ENCODE measurements around the gene NABP2. TPM values are rescaled to one million over a fixed set of nuclear protein-coding genes. Genes with fewer than 3 reads are reported as not detected.

Gene NABP2
- polyA plus RNA-seq, 2 of the 4 experiments (the other 2 are of a cell fraction), result 64.1 to 86.7 TPM

GRCh38 chr12:56189918-56190694 lies 34.0 kb upstream of the NABP2 start (continued):
- TF ChIP-seq HOXB5 (CRISPR knock-in tag; IDR thresholded peaks at IDR 0.05) (no peak), BHLHE40 (IDR thresholded peaks at IDR 0.05; ENCODE audit: low read depth, low read length) (no peak), MAX (IDR thresholded peaks at IDR 0.05) (peak; percentile 54; the same call in 1 of the 2 replicates), MAZ (IDR thresholded peaks at IDR 0.05; ENCODE audit: borderline replicate concordance, low read depth, low read length) (no peak), ZFP36 (IDR thresholded peaks at IDR 0.05; ENCODE audit: borderline replicate concordance, partially characterized antibody) (peak; percentile 34), E2F6 (IDR thresholded peaks at IDR 0.05; ENCODE audit: borderline replicate concordance, low read depth) (no peak), JUN (IDR thresholded peaks at IDR 0.05) (no peak; a peak in 1 of 5 replicates), EHMT2 (IDR thresholded peaks at IDR 0.05; ENCODE audit: low read depth) (no peak), SREBF2 (IDR thresholded peaks at IDR 0.05) (peak; percentile 90), KDM5A (IDR thresholded peaks at IDR 0.05) (no peak), POLR2AphosphoS2 (conservative IDR thresholded peaks at IDR 0.05; ENCODE audit: low read length) (no peak), SMC3 (IDR thresholded peaks at IDR 0.05) (0 out of 3 replicates have a peak, but pooled peaks have one; percentile 15), RFX5 (IDR thresholded peaks at IDR 0.05) (no peak), NPAS2 (CRISPR knock-in tag; IDR thresholded peaks at IDR 0.05; ENCODE audit: borderline replicate concordance) (no peak), NR3C1 (IDR thresholded peaks at IDR 0.05) (no peak), FOXS1 (CRISPR knock-in tag; IDR thresholded peaks at IDR 0.05) (no peak)
- TF ChIP-seq, protein P1, sequence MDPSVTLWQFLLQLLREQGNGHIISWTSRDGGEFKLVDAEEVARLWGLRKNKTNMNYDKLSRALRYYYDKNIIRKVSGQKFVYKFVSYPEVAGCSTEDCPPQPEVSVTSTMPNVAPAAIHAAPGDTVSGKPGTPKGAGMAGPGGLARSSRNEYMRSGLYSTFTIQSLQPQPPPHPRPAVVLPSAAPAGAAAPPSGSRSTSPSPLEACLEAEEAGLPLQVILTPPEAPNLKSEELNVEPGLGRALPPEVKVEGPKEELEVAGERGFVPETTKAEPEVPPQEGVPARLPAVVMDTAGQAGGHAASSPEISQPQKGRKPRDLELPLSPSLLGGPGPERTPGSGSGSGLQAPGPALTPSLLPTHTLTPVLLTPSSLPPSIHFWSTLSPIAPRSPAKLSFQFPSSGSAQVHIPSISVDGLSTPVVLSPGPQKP (IDR thresholded peaks at IDR 0.05; ENCODE audit: low read depth, low read length), result 0 out of 2 replicates have a peak, but pooled peaks have one; percentile 62
- TF ChIP-seq, protein P2, sequence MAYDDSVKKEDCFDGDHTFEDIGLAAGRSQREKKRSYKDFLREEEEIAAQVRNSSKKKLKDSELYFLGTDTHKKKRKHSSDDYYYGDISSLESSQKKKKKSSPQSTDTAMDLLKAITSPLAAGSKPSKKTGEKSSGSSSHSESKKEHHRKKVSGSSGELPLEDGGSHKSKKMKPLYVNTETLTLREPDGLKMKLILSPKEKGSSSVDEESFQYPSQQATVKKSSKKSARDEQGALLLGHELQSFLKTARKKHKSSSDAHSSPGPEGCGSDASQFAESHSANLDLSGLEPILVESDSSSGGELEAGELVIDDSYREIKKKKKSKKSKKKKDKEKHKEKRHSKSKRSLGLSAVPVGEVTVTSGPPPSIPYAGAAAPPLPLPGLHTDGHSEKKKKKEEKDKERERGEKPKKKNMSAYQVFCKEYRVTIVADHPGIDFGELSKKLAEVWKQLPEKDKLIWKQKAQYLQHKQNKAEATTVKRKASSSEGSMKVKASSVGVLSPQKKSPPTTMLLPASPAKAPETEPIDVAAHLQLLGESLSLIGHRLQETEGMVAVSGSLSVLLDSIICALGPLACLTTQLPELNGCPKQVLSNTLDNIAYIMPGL (CRISPR knock-in tag; IDR thresholded peaks at IDR 0.05; ENCODE audit: borderline replicate concordance), result peak; percentile 88
- TF ChIP-seq, protein P3, sequence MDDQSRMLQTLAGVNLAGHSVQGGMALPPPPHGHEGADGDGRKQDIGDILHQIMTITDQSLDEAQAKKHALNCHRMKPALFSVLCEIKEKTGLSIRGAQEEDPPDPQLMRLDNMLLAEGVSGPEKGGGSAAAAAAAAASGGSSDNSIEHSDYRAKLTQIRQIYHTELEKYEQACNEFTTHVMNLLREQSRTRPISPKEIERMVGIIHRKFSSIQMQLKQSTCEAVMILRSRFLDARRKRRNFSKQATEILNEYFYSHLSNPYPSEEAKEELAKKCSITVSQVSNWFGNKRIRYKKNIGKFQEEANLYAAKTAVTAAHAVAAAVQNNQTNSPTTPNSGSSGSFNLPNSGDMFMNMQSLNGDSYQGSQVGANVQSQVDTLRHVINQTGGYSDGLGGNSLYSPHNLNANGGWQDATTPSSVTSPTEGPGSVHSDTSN (IDR thresholded peaks at IDR 0.05), result no peak

GRCh38 chr12:56190695-56191155 lies 33.4 kb upstream of the NABP2 start:
- H3K27ac ChIP-seq, result peak overlapping the region; percentile 83 to 99
- ChIA-PET CTCF (interaction anchor here (0.5 to 6.8 kb wide), 17 partner anchors 8 to 273 kb away, joined by 3 to 204 read pairs (median 13); partner anchors contain the start of genes ANKRD52, CNPY2, CS and ESYT1), POLR2A (interaction anchor here (0.7 to 0.8 kb wide), 3 partner anchors 42 to 277 kb away, joined by 3 to 5 read pairs (median 4); no protein-coding TSS in a partner anchor)
- H3K9me3 ChIP-seq, result no peaks in the 10 kb centered on the region
- peaks cover 13% of the 10 kb centered on the region for H3K4me1 ChIP-seq
- no peak for FAIRE-seq
- TF ChIP-seq EHF (CRISPR knock-in tag; IDR thresholded peaks at IDR 0.05) (no peak), FOXS1 (CRISPR knock-in tag; IDR thresholded peaks at IDR 0.05) (no peak), KDM1A (IDR thresholded peaks at IDR 0.05; ENCODE audit: low read depth) (no peak), NFE2L2 (conservative IDR thresholded peaks at IDR 0.05; ENCODE audit: low read length) (no peak)
- DNase-seq (ENCODE audit: low read depth in 1 of 2, low spot score in 1 of 2), result peak; percentile 16 to 33
- H3K4me2 ChIP-seq, result peak overlapping the region; percentile 74
- WGBS (ENCODE audit: missing lambda C conversion rate), result 36% methylated on average over 9 of the region's 9 CpGs
- ATAC-seq, result no peak
- H3K4me3 ChIP-seq, result peak overlapping the region; percentile 81
